Activated B cell treated with CpG ODN at 0.5 μM for 24 hours (primary cell): ENCODE measurements around the gene PHF12. TPM values are rescaled to one million over a fixed set of nuclear protein-coding genes. Genes with fewer than 3 reads are reported as not detected.

Source experiments
- ATAC-seq: fragments of 200-7000 bp; cut with Tn5 transposase; one replicate; pipeline ENCODE4 v1.10.0; 2021; ENCODE audit warnings: low read depth, mild to moderate bottlenecking, moderate library complexity
- CTCF ChIA-PET: fragments of 350-600 bp; sonication (Branson Sonifier 250); formaldehyde crosslinking; loops from one replicate; lab custom pipeline; 2021; ENCODE audit warnings: antibody characterized with exemption; lab: Charles Lee
- POLR2A ChIA-PET: fragments of 350-600 bp; sonication (Branson Sonifier 250); formaldehyde crosslinking; loops from one replicate; lab custom pipeline; 2021; ENCODE audit warnings: antibody characterized with exemption; lab: Charles Lee
- DNase-seq: peaks from one replicate; pipeline ENCODE4 v3.0.0; 2022
- H3K27ac Mint-ChIP-seq: one replicate; pipeline ENCODE4 v1.8.0; 2020; ENCODE audit warnings: mixed read lengths
- H3K27me3 Mint-ChIP-seq: one replicate; pipeline ENCODE4 v1.8.0; 2021; ENCODE audit warnings: mixed read lengths
- H3K36me3 Mint-ChIP-seq: one replicate; pipeline ENCODE4 v1.8.0; 2021; ENCODE audit warnings: low read depth, mixed read lengths
- H3K4me1 Mint-ChIP-seq: one replicate; pipeline ENCODE4 v1.8.0; 2021; ENCODE audit warnings: mixed read lengths
- H3K4me3 Mint-ChIP-seq: one replicate; pipeline ENCODE4 v1.8.0; 2020; ENCODE audit warnings: mild to moderate bottlenecking, mixed read lengths
- H3K9me3 Mint-ChIP-seq: one replicate; pipeline ENCODE4 v1.8.0; 2020; ENCODE audit warnings: mixed read lengths
- intact Hi-C: fragments of 100-400 bp; cut with micrococcal nuclease; formaldehyde crosslinking; loops from one replicate; pipeline ENCODE4 v1.15.1; 2024
- total RNA-seq: library from RNA; stranded (reverse); gene quantifications from 2 replicates; pipeline ENCODE4 v1.2.3, GENCODE V29; 2022
- TF ChIP-seq, protein P1 (sequence below): fragments of 200-600 bp; IDR thresholded peaks from one replicate; pipeline ENCODE4 v1.8.0; 2022; ENCODE audit warnings: antibody characterized with exemption, mild to moderate bottlenecking

The PHF12 gene
- total RNA-seq, 1 donor from 2014 or later = 96.5 TPM

DNA sequence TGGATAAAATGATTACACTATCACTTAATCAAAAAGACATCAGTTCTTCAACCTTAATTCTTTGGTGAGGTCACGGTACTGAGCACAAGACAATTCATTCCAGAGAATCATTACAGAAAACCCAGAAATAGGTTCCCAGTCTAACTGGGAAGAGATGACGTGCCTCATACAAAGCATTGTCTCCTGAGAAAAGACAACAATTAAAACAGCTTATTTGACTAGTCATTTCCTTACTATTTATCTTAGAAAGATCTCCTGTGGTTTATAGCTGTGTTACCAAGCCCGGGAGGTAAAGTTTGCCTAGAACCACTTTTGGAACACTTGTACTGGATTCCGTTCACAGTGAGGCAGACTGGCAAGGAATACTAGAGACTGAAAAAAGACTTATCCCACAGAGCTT lies 5.1 kb downstream of the PHF12 start:
- ATAC-seq (no peak), DNase-seq (no peak)
- CTCF ChIA-PET = interaction anchor here (1.5 kb wide), 1 partner anchor 219 kb away, joined by 6 read pairs; the partner anchor contains the start of gene TLCD1
- intact Hi-C loops = no loop called here
- POLR2A ChIA-PET = no interaction called here
- no peak overlapping the region for H3K4me3 Mint-ChIP-seq
- H3K36me3 Mint-ChIP-seq = peaks cover 54% of the 10 kb centered on the region
- peak overlapping the region; percentile 24 for H3K27ac Mint-ChIP-seq
- no peaks in the 10 kb centered on the region for H3K9me3 Mint-ChIP-seq
- TF ChIP-seq, protein P1, sequence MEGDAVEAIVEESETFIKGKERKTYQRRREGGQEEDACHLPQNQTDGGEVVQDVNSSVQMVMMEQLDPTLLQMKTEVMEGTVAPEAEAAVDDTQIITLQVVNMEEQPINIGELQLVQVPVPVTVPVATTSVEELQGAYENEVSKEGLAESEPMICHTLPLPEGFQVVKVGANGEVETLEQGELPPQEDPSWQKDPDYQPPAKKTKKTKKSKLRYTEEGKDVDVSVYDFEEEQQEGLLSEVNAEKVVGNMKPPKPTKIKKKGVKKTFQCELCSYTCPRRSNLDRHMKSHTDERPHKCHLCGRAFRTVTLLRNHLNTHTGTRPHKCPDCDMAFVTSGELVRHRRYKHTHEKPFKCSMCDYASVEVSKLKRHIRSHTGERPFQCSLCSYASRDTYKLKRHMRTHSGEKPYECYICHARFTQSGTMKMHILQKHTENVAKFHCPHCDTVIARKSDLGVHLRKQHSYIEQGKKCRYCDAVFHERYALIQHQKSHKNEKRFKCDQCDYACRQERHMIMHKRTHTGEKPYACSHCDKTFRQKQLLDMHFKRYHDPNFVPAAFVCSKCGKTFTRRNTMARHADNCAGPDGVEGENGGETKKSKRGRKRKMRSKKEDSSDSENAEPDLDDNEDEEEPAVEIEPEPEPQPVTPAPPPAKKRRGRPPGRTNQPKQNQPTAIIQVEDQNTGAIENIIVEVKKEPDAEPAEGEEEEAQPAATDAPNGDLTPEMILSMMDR = no peak
- no peaks in the 10 kb centered on the region for H3K27me3 Mint-ChIP-seq
- peaks cover 68% of the 10 kb centered on the region for H3K4me1 Mint-ChIP-seq

DNA sequence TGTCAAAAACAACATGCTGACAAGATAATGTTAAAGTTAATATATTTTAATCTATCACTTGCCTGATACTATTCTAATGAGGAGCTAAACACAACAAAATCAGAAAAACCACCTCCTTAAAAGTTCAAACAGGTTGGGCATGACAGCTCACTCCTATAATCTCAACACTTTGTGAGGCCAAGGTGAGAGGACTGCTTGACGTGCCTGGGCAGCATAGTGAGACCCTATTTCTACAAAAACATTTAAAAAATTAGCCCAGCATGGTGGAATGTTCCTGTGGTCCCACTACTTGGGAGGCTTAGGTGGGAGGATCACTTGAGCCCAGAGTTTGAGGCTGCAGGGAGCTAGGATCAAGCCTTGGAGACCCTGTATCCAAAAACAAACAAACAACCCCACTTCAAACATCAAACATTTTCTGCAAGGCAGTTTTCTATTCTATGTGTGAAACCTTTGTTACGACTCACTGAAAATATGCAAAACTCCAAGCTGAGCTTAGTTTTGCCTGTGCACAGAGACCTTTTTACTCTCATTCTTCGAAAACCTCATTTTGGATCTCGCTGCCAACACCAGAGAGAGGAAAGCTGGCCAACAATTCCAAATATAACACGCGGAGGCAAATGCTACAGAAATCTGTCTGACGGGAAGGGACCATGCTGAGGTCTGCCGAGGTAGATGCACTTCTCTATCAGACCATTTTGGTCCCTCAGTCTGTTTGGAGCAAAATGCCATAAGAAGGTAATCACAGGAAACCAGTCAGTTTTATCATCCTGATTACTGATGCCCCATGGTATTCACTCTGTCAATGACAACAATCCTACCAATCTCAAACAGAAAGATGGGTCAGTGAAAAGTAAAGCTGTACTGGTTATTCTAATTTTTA lies 6.2 kb downstream of the PHF12 start:
- peaks cover 80% of the 10 kb centered on the region for H3K4me1 Mint-ChIP-seq
- TF ChIP-seq, protein P1 = no peak
- POLR2A ChIA-PET = interaction anchor here (0.6 to 1.1 kb wide), 6 partner anchors 10 to 225 kb away, joined by 3 to 6 read pairs (median 3); partner anchors contain the start of genes RPL23A and TLCD1
- H3K4me3 Mint-ChIP-seq = peak overlapping the region; percentile 65
- intact Hi-C loops = no loop called here
- CTCF ChIA-PET = interaction anchor here (0.5 to 1.5 kb wide), 5 partner anchors 8 to 218 kb away, joined by 3 to 6 read pairs (median 3); partner anchors contain the start of gene TLCD1
- no peaks in the 10 kb centered on the region for H3K9me3 Mint-ChIP-seq
- H3K27me3 Mint-ChIP-seq = no peaks in the 10 kb centered on the region
- ATAC-seq = no peak
- DNase-seq = no peak
- H3K36me3 Mint-ChIP-seq = peaks cover 53% of the 10 kb centered on the region
- H3K27ac Mint-ChIP-seq = peak overlapping the region; percentile 20

GRCh38 chr17:28944343-28944742 lies 7.0 kb downstream of the PHF12 start:
- Mint-ChIP-seq H3K4me3 (no peak overlapping the region), H3K36me3 (peaks cover 58% of the 10 kb centered on the region), H3K4me1 (peaks cover 86% of the 10 kb centered on the region), H3K9me3 (no peaks in the 10 kb centered on the region), H3K27me3 (no peaks in the 10 kb centered on the region), H3K27ac (no peak overlapping the region)
- ChIA-PET POLR2A (interaction anchor here (0.6 to 1.1 kb wide), 4 partner anchors 50 to 224 kb away, joined by 3 to 16 read pairs (median 3); partner anchors contain the start of gene RPL23A), CTCF (interaction anchor here (1.3 kb wide), 1 partner anchor 9 kb away, joined by 5 read pairs; no protein-coding TSS in a partner anchor)
- ATAC-seq (no peak), DNase-seq (no peak)
- intact Hi-C loops = no loop called here
- TF ChIP-seq, protein P1 = no peak

GRCh38 chr17:28942925-28943324 lies 8.4 kb downstream of the PHF12 start:
- ChIA-PET CTCF (interaction anchor here (0.8 to 1.3 kb wide), 2 partner anchors 11 to 22 kb away, joined by 3 to 5 read pairs; no protein-coding TSS in a partner anchor), POLR2A (no interaction called here)
- no peak overlapping the region for H3K4me3 Mint-ChIP-seq
- H3K9me3 Mint-ChIP-seq = no peaks in the 10 kb centered on the region
- intact Hi-C loops = no loop called here
- H3K27me3 Mint-ChIP-seq = no peaks in the 10 kb centered on the region
- H3K27ac Mint-ChIP-seq = no peak overlapping the region
- ATAC-seq (no peak), DNase-seq (no peak)
- peaks cover 84% of the 10 kb centered on the region for H3K4me1 Mint-ChIP-seq
- TF ChIP-seq, protein P1 = no peak
- H3K36me3 Mint-ChIP-seq = peaks cover 51% of the 10 kb centered on the region

DNA sequence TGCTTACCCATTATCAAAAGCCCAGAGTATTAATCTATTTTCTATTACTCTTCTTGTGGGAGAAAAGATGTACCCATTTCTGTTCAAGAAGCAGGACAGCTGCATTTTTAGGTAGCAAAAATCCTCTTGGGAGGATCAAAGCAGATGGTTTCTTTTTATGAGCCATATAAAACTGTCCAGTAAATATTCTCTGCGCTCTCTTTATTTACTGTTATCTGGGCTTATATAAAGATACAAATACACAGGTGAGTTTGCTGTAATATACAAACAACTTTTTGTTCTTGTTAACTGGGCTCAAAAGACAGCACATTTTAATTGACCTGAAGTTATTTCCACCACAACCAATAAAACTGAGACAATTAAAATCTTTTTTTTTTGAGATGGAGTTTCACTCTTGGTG lies 10.1 kb downstream of the PHF12 start:
- ATAC-seq (no peak), DNase-seq (no peak)
- H3K27ac Mint-ChIP-seq = no peak overlapping the region
- H3K36me3 Mint-ChIP-seq = peaks cover 53% of the 10 kb centered on the region
- H3K9me3 Mint-ChIP-seq = no peaks in the 10 kb centered on the region
- CTCF ChIA-PET = no interaction called here
- POLR2A ChIA-PET = interaction anchor here (0.6 to 1.5 kb wide), 2 partner anchors 9 to 1916 kb away, joined by 3 to 10 read pairs; no protein-coding TSS in a partner anchor
- peaks cover 81% of the 10 kb centered on the region for H3K4me1 Mint-ChIP-seq
- TF ChIP-seq, protein P1 = no peak
- no peaks in the 10 kb centered on the region for H3K27me3 Mint-ChIP-seq
- H3K4me3 Mint-ChIP-seq = no peak overlapping the region
- intact Hi-C loops = no loop called here
